Measurements from ENCODE around the gene EFNA1.

The EFNA1 gene, protein sequence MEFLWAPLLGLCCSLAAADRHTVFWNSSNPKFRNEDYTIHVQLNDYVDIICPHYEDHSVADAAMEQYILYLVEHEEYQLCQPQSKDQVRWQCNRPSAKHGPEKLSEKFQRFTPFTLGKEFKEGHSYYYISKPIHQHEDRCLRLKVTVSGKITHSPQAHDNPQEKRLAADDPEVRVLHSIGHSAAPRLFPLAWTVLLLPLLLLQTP

DNA sequence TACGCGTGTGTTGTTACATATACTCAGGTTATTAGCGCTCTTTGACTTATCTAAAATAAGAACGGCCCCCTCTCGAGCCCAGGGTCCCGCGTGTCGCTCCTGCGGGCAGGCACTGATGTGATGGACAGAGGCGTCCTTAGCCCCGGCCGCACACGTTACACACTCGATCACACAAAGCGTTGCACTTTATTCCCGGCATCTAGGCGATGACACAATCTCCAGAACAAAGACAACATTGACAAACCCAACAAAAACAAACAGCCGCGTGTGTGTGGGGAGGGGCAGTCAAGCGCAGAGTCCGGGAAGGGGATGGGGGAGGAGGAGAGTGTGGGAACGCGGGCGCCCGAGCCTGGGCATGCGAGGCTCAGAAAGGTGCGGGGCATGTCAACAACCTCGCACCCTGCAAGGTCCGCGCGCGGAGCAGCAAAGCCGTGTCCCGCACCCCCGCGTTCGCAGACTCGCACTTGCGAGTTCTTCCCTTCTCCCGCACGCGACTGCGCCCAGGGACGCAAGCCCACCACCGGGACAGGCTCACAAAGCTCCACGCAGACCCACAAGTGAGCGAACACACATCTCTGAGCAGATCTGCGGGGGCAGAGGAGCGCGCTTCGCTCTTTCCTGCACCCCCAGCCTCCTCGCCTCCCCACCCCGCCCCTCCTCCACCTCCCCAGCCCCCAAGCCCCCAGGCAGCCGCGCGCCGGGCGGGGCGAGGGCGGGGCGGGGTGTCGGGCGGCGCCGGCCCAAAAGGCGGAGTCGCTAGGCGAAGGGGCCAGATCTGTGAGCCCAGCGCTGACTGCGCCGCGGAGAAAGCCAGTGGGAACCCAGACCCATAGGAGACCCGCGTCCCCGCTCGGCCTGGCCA, at the start of gene EFNA1:
Gene EFNA1, plus strand, starts transcription at position 772 of the 862 bp plus-strand sequence. CDS start 102 bp downstream, outside the sequence.
- peak; percentile 67 for DNase-seq (ENCODE audit: low read depth)

DNA sequence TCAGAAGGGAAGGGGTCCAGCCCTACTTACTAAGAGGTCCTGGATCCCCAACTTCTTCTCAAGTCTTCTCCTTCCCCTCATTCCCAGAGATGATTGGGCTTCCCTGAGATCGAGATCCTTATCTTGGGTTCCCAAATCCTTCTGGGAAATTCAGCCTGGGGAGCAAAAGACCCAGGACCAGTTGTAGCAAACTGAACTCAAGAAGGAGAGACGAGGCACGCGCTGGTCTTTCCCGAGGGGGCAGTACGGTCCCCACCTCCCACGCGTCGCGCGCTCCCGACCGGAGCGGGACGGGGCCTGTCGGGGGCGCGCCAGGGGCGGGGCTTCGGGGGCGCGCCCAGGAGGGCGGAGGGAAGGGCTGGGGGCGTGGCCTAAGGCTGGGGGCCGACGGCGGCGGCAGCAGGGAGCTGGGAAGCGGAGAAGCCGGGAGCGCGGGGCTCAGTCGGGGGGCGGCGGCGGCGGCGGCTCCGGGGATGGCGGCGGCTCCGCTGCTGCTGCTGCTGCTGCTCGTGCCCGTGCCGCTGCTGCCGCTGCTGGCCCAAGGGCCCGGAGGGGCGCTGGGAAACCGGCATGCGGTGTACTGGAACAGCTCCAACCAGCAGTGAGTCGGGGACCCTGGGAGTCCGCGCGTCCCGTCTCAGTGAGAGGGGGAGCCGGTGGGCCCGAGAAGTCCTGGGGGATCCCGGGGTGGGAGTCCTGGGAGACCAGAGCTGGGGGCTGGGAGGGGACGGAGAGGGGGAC, 49.0 kb upstream of the EFNA1 start, which contains the start of gene EFNA3:
Gene EFNA3, plus strand, starts transcription at position 369 of the 741 bp plus-strand sequence. Its CDS starts 105 bp downstream, at position 474.
- peak; percentile 40 for DNase-seq (ENCODE audit: low read depth)

DNA sequence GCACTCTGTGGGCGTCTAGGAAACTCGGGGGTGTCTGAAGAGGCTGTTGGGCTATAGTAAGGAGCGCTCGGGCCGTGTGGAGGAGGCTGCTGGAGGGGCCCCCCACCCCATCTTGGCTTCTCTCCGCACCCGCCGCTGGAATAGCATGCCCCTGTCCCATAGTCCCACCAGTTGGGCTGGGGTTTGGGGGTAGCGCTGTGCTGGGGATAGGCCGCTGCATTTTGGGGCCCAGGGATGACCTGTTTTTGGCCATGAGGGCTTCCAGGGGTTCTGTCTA, 48.5 kb upstream of the EFNA1 start:
- DNase-seq (ENCODE audit: low read depth): no peak

DNA sequence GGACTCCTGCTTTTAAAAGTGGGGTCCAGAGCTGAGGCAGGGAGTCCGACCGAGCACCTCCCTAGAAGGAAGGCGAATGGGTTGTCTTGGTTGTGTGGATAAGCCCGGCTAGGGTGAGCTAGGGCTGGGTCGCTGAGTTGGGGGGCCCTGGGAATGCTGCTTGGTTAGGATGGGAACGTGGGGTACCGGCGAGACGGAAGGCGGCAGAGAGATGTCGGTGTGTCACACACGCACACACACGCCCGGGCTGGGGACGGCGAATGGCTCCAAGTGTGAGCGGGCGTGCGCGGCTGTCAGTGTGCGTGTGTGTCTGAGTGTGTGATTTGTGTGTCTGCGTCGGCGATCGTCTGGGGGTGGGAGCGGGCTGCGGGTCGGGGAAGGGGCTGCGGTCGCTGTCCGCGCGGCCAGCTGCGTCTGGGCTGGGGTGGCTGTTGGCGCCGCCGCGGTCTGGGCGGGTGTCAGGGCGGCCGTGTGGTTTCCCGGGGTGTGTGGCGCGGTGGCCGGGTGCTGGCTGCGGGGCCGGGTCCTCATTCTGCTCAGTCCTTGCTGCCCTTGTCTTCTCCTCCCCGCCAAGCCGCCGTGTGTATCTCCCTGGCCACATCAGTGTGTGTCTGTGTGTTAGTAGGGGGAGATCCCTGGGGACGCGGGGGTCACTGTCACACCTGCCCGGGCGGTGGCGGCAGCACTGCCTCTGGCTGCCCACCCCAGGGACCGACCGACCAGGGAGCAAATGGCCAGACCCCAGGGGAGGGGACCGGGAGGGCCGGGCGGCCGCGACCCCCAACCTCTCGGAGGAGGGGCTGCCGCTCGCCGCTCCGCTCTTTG, 48.0 kb upstream of the EFNA1 start:
- DNase-seq (ENCODE audit: low read depth): no peak

DNA sequence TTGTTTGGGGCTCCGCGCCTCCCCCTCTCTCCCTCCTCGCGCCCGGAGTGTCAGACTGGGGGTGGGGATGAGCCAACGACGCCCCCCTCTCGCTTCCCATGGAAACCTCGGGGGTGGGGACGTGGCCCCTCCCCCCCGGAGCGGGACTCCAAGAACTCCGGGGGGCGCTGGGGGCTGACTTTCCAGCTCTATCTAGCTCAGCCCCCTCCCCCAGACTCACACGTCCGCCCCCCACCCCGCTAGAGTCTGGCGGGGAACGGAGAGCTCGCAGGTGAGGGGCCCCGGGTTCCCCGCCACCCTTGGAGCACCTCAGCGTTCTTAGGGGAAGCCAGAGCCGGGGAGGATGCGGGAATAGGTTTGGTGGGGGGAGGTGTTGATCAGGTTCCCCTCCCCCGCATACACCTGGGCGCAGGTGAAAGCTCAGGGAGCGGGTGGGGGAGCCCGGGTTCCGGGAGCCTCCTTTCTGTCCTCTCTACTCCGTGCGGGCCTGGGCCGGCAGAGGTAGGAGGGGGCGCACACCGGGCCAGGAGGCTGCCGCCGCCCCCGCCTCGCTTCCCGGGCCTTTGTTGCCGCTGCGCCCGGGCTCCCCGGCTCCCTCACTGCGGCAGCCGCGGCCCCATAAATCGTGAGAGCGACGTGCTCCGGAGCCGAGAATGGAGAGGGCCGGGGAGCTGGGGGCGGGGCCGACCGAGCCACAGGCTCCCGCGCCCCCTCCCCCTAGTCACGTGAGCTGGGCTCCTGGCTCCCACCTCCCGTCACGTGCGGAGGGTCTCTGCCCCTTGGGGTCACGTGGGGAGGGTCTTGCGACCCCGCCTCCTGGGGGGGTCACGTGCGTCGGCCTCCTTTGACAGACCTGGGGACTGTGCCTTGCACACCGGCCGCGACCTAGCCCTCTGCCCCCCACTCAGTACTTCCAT, 47.1 kb upstream of the EFNA1 start:
- no peak for DNase-seq (ENCODE audit: low read depth)

DNA sequence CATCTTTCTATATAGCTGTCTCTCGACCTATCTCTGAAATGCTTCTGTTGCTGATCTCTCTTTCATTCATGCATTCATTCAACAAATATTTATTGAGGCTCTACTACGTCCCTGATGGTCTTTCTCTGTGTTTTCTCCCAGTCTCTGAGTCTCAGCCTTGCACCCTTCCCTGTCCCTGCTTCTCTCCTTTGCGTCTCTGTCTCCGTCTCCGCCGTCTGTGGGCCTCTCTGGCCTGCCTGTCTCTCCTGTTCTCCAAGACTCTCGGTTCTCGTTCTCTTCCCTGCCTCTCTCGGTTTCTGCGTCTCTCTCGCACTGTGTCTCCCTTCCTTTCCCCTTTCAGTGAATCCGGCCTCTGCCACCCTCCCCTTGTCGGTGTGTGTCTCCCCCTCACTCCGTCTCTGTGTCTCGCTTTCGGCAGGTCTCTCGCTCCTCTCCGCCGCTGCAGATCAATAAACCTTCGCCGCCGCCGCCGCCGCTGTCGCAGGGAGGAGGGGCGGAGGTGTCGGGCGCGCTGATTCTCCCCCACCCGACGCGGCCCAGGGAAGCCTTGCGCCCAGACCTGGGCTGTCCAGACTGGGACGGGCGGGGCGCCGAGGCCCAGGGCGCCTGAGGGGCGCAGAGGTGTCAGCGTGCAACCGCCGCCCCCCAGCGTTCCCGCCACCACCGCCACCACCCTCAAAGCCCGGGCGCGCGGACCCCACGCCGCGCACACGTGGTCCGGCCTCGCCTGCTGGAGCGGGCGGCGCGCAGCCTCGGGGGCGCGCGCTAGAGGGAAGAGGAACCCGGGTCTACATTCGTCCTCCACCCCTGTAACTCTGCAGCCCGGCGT, 46.0 kb upstream of the EFNA1 start:
- no peak for DNase-seq (ENCODE audit: low read depth)

DNA sequence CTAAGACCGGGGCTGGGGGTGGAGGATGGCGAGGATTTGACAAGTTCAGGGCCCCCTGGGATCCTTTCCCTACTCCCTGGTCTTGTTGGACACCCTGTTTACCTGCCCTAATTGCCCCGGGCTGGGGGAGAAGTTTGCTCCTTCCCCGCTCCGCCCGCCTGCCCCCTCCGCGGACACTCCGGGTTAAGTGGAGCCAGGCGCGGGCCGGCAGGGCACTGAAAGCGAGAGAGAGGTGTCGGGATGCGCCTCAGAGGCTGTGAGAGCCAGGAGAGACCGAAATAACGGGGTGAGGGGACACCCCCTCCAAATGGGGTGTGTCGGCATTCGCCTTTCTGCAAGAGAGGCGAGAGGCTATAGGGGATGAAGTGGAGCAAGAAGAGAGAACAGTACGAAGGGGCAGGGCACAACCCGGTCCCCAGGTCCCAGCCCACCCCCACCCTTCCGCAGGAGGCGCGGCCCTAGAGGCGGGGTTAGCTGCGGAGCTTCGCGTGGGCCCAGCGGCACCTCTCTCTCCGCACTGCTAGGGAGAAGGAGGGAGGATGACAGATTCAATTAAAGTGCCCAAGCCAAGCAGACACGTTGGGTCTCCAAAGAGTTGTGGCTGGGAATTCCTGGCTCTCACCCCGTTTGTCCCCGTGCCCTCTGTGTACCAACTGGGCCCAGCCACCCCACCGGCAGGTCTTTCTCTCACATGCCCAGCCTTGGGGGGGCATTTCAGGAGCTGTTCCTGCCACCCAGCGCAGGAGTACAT, 45.2 kb upstream of the EFNA1 start:
- DNase-seq (ENCODE audit: low read depth): no peak

DNA sequence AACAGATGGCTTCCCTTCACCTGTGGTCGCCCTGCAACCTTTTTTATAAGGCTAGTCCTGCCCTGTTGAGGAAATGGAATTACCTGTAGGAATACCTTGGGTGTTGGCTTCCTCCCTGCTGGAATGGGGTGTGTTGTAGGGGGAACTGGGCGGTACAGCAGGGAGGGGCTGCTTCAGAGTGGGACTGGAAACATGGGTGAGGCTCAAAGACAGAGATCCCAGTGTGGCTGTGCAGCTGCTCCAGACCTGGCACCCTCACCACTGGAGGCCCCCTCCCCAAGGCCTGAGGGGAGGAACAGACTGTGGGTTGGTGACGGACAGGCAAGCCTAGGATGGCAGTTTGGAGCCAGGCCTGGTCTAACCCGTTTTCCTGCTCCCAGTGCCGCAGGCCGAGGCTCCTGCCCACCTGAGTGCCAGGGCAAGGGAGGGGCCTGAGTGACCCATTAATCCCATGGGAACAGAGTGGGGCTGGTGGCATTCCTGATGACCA, 44.6 kb upstream of the EFNA1 start:
- no peak for DNase-seq (ENCODE audit: low read depth)

DNA sequence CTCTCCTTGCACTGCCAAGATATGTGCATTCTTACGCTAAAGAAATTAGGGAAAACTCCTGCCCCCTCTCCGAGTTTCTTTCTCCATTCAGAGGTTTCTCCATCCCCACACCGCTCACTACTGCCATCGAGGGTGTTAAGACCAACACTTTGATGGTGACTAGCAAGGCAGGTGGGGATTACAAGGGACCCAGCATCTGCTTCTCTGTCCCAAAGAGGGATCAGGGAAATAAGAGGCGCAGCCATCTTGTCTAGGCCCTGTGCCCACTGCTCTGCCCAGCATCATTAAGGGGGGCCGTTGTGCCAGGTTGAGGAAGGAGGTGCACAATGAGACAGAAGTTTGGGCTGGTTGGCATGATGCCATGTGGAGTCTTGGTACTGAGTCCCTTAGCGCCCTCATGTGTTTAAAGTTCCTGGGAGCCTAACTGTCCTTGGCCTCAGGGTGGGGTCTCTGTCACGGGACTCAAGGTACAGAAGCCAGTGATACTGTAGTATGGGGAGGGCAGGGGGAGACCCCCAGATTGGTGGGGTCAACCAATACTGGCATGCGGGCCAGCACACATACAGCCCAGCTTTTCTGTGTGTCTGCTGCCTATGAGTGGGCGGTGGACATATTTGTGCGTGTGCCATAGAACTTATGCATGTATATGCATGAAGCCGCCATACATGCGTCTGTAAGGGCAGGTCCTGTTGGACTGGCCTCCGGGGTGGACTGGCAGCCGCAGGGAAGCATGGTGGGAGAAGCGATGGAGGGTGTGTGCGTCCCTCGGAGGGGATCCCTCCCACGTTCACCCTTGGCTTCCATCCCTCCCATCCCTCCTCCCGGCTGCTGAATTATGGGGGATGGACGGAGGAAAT, 43.6 kb upstream of the EFNA1 start:
- no peak for DNase-seq (ENCODE audit: low read depth)

DNA sequence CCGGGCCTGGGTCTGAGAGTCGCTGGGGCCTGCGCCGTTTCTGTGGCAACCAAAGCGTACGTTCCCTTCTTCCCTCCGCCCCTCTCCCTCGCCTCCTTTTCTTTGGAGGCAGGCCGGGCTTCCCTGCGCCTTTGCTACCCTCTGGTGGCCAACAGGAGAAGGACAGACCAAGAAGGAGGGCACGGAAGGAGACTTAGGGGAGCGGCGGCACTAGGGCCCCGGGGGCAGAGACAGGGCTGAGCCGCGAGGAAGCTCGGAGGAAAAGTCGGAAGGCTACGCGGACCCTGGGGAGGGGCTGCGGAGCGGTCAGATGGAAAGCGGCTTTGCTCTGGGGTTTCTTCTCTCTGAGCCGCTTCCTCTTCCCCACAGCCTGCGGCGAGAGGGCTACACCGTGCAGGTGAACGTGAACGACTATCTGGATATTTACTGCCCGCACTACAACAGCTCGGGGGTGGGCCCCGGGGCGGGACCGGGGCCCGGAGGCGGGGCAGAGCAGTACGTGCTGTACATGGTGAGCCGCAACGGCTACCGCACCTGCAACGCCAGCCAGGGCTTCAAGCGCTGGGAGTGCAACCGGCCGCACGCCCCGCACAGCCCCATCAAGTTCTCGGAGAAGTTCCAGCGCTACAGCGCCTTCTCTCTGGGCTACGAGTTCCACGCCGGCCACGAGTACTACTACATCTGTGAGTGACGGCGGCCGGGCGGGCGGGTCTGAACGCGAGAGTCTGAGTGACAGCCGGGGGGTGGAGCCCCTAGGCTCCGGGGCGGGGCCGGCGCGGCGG, 42.8 kb upstream of the EFNA1 start:
- DNase-seq (ENCODE audit: low read depth): peak; percentile 93

DNA sequence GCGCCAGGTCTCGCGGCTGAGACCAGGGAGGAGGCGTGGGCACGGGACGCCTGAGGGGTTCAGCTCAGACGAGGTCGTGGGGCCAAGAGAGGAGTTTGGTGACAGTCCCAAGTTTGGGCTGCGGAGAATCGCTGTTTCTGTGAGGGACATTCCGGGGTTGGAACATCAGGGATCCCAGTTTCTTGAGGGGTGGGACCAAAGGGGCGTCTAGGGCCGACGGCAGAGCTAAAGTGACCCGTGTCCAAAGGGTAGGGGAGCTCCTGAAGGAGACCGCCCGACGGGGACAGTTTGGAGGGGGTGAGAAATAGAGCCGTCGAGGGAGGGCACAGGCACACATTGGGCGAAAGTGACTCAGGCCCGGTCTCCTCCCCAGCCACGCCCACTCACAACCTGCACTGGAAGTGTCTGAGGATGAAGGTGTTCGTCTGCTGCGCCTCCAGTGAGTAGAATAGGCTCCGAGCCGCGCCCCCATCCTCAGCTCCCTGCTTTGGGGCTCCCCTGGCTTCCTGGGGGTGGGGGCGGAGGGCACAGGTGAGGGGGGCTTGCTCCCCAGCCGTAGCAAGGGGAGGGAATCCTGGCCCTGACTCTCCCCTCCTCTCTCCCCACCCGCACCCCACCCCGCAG, 42.1 kb upstream of the EFNA1 start:
- DNase-seq (ENCODE audit: low read depth): no peak

DNA sequence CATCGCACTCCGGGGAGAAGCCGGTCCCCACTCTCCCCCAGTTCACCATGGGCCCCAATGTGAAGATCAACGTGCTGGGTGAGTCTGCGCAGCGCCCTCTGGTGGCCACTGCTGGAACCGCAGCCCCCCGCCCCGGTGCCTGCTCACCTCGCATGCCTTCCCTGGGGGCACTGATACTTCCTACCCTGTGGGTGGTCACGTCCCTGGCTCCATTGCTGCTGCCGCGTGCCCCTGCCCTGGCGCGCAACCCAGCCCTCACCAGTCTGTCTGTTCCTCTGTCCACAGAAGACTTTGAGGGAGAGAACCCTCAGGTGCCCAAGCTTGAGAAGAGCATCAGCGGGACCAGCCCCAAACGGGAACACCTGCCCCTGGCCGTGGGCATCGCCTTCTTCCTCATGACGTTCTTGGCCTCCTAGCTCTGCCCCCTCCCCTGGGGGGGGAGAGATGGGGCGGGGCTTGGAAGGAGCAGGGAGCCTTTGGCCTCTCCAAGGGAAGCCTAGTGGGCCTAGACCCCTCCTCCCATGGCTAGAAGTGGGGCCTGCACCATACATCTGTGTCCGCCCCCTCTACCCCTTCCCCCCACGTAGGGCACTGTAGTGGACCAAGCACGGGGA, 41.4 kb upstream of the EFNA1 start:
- DNase-seq (ENCODE audit: low read depth): peak; percentile 36

DNA sequence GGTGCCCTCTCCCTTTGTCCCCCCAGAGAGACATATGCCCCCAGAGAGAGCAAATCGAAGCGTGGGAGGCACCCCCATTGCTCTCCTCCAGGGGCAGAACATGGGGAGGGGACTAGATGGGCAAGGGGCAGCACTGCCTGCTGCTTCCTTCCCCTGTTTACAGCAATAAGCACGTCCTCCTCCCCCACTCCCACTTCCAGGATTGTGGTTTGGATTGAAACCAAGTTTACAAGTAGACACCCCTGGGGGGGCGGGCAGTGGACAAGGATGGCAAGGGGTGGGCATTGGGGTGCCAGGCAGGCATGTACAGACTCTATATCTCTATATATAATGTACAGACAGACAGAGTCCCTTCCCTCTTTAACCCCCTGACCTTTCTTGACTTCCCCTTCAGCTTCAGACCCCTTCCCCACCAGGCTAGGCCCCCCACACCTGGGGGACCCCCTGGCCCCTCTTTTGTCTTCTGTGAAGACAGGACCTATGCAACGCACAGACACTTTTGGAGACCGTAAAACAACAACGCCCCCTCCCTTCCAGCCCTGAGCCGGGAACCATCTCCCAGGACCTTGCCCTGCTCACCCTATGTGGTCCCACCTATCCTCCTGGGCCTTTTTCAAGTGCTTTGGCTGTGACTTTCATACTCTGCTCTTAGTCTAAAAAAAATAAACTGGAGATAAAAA, 40.7 kb upstream of the EFNA1 start:
- DNase-seq (ENCODE audit: low read depth): no peak

DNA sequence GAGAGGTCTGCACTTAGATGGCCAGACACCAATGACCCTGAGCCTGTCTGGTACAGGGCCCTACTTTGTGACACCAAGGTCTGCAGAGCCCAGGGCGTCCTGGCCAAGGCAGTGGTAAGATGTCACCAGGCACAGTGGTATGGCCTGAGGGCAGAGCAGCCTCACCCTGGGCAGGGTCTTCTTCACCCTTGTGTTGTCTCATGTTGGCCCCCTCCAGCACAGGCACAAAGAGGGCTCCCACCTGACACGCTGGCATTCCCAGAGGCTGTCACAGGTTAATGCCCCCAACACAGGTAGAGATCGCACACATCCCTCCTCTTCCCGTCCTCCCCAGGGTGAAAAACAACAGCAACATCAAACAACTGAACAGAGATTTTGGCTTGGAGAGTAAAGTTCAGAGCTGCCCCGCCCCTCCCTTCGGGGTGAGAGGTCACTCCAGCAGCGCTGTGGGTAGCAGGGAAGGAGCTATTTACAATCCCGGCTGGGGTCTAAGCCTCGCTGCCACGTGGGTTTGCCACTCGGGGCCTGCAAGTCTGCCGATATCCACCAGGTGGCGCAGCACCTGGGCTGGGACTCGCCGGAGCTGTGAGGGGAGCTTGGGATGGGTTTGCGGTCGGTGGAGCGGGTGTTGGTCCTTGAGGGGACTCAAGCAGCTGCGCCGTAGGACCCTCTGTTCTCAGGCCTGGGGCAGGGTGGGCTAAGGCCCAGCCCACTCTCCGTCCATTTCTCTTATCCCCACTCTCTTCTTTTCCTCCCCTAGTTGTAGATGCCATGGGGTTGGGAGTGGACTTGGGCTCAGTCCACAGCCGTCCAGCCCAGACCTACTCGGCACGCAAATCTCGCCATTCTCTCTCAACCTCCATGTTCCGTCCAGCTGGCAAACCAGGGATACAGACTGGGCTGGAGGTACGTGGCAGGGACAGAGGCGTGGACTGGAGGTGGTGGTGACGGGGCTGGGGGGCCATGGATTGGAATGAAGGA, 36.3 kb upstream of the EFNA1 start:
- peak; percentile 47 for DNase-seq (ENCODE audit: low read depth)

DNA sequence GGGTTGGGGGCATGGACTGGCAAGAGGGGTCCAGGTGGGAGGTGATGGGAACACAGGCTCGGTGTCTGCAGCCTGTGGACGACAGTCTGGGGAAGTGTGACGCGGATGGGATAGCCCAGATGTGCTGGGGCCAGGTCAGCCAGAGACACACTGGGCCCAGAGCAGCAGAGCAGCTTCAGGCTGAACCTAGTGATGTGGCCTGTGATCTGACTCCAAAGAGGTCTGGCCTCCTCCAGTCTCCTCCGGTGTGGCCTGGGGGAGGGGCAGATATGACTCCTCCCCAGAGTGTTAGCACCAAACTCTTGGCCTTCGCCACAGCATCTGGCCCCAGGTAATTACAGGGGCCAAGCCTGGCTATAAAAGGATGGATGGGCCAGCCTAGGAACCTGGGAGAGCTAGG, 35.5 kb upstream of the EFNA1 start:
- no peak for DNase-seq (ENCODE audit: low read depth)
